HL-60/S4 treated with retinoic acid at 250 ng/mL for 4 days and 3 days (cell line): ENCODE results near the gene PRKCE.

Experiments
- in situ Hi-C: fragments of 300-500 bp; cut with MboI; formaldehyde crosslinking; loops from 2 replicates; pipeline ENCODE4 v1.7.0; 2022; ENCODE audit warnings: low sequenced_read_pairs

The PRKCE gene

DNA sequence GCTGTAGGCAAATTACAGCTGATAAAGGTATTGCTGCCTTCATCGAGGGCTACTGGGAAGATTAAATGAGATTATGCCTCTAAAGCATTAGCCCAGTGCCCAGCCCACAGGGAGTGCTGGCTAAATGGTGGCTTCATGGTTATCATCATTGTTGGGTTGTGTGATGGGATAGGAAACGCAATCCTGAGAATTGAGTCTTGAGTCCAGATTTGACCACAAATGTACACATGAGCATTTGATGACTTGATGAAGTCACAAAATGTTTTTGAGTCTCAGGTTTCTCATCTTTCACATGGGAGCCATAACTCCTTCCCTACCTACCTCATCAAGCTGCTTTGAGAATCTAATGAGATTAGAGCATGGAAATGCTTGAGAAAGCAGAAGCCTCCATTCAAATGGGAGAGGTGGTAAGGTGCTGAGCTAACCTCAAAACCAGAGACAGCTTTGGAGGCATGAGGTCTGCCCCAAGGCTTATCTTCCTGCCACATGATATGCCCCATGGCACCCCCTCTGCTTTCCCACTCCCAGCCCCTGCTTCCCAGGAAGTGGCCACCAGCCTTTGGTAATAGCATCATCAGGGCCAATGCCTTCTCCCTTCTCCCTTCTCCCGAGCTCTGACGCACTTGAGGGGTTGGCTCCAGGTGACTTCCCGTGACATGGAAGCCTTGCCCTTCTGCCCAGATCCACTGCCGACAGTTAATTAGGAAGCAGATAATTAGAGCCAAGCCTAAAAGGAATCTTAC lies 496.3 kb downstream of the PRKCE start:
- in situ Hi-C loops, result no loop called here

DNA sequence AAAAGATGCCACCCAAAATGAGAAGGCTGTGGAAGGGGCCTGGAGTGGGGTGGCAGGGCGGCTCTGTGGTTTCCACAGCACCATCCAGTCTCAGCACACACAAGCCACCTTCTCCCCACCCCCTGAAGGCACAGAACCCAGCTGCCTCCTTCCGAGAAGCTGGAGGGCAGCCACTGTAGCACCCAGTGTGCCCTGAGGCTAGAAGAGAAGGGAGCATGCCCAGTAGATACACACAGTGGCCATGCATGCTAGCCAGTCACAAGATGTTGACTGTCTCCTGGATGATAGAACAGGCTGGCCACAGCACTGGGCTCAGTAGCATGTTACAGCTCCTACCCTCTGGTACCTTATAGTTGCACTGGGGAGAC lies 496.9 kb downstream of the PRKCE start:
- in situ Hi-C loops, result no loop called here

DNA sequence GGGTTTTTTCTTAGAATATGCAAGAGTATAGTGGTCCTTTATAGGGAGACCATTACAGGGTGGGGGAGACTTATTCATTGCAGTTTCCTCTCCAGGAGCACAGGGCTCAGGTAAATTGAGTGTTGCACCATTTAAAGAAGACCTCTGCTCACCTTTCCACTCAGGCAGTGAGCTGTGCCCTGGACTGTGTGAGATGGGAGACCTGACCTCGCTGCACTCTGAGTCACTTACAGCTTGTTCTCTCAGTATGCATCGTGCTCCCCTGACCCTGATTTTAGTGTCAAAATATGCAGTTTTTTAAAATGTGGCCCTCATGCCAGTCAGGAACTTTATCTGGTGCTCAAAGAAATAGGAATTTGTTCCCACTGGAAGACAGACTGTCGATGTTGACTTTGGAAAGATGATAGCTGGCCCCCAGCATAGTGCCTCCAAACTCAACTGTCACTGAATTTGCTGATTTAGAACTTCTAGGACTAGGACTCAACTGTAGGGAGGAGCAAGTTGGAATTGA lies 499.0 kb downstream of the PRKCE start:
- in situ Hi-C loops, result no loop called here

DNA sequence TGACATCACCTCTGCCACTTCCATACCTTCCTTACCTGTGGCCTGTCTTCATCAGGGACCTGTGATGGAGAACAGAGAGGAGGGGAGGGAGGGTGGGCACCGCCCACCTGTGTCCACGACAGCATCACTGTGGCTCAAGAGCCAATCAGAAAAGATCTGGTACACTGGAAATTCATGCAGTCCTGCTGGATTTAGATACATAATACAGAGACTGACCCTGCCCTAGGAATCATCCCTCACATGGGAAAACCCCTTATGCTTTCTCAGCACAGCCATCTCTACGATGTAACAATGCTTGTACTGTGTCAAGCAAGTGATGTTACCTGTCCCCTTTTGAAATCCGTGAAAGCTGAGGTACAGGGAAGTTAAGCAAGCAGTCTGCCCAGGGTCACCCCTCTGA lies 500.1 kb downstream of the PRKCE start:
- in situ Hi-C loops, result no loop called here

DNA sequence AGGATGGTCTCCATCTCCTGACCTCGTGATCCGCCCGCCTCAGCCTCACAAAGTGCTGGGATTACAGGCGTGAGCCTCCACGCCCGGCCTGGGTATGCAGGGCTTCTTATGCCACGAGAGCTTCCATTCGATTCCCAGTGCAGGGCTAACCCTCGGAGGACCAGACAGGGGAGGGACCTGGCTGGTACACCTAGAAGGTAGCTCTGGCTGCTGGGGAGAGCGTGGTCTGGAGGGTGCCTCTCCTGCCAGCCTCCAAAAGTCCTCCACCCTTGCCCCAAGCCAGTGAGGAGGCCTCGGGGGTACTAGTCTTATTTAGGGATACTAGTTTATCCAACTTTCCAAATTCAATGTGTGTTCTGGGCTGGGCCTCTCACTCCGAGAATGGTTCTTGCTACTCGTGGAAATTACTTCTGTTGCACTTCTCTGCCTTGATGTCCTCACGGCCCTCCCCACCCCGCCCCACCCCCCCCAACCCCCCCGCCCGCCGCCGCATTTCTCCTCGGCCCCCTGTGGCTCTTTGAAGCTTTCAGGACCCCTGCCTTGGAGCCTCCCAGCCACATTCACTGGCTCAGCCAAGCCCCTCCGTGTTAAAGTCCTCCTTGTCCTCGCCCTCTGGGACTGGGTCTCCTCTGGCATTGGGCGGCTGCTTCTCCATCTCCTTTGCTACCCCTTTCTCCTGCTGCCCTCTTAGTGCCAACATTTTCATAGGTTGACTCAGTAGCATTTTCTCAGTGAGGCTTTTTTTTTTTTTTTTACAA lies 502.7 kb downstream of the PRKCE start:
- in situ Hi-C loops, result no loop called here

DNA sequence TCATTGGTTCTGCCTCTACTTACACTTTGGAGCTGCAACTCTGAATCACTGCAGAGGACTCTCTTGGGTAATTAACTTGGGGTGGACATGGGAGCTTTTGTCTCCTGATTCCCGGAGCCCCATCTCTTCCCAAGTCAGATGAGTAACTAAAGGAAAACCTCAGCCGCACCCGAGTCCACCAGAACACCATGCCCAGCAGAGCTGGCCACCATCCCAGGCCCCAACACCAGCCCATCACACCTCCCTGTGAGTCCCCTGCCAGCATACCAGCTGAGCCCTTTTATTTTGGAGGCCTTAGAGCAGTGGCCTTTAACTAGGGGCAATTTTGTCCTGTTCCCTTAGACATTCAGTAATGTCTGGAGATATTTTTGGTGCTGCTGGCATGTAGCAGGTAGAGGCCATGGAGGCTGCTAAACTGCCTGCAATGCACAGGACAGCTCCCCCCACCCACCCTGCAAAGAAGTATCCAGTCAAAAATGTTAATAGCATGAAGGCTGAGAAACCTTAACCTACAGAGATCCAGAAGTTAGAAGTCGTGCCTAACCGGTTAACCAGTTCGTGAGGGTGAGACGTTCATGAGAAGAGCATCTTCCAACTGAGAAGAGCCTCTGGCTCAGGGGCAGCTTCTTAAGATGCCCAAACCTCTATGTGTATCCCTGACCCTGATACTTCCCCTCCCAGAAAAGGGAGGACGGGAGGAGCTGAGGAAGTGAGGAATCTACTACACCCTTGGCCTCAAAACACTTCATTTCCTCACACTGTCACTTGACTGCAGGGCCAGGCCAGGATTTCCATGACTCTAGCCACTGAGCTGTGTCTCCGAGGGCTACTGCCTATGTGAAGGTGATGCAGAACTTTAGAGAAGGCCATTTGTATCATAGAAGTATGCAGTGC lies 505.8 kb downstream of the PRKCE start:
- in situ Hi-C loops, result no loop called here

DNA sequence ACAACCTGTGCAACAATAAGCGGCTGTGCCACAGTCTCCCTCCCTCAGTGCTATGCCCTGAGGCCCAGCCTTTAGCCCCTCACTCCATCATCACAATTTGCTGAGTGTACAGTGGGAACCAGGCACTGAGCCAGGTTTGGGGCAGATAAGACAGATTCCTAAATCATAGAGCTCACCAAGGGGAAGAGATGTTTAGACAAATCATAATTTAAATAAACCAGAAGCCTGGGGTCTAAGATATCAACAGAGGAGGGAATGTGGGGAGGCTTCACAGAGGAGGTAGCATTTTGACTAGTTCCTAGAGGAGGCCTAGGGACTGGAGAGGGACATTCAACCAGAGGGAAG lies 506.5 kb downstream of the PRKCE start:
- in situ Hi-C loops, result no loop called here

DNA sequence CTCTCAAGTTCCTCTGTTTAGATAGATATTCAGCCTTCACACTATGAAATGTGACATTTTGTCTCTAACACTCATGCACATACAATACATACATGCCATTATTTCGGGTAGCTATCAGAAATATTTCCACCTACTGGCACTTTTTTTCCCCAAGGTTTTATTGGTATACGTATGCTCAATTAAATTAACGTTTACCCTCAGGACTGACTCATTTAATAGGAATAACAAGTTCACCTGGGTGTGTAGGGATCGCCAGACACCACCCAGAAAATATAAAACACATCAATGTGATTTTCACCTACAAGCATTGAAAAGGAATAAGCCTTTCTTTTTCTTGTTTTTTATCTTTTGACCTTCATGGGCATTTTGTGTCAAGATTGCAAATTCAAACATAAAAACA lies 507.2 kb downstream of the PRKCE start:
- in situ Hi-C loops, result no loop called here

DNA sequence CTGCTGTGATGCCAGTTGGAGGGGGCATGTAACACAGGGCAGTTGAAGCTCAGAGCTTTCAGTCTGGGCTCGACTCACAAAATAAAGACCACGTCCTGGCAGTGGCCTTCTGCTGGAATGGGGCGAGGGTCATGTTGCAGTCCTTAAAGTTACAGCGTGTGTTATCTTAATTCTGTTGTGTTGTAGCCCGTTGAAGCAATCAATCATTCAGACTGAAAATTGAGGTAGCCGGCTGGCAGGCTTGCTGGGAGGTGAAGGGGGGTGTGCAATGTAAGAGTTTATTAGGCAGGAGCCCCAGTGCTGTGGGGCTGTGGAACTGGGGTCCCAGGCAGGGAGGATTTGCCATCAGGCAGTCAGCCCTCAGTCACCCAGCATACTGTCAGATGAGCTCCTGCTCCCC lies 508.9 kb downstream of the PRKCE start:
- in situ Hi-C loops, result no loop called here

DNA sequence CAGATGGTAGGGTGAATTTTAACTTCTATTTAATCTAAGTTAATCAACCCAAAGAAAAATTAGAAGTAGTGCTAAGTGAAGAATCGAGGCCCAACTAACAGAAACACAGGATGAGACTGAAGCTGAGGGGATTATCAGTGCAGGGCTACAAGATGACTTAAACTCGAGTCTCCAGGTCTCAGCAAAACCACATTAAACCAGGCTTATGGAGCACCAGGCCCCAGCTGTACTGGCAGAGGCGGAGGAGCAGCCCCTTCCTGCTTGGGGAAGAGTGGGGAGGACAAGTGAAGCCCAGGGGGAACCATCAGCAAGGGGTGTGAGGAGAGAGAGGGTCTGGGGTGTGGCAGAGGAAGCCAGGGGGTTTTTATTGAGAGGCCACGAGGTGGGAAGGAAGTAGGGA lies 509.8 kb downstream of the PRKCE start:
- in situ Hi-C loops, result no loop called here

DNA sequence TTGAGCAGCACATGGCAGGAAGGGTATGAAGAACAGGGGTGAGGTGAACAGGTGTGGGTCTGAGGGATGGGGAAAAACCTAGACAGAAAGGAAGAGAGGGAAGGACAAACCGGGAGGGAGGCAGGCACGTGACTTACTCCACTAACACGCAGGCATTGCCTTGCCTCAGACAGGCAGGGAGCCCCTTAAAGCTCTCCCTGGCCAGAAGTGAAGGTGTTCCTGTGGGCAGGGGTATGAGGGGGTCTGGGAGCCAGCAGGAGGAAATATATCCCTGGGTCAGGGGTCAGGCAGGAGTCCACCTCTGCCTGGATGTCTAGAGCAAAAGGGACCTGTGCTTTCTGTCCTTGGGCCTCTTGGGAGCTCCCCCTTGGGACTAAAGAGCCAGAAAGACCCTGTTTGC lies 510.4 kb downstream of the PRKCE start:
- in situ Hi-C loops, result no loop called here

DNA sequence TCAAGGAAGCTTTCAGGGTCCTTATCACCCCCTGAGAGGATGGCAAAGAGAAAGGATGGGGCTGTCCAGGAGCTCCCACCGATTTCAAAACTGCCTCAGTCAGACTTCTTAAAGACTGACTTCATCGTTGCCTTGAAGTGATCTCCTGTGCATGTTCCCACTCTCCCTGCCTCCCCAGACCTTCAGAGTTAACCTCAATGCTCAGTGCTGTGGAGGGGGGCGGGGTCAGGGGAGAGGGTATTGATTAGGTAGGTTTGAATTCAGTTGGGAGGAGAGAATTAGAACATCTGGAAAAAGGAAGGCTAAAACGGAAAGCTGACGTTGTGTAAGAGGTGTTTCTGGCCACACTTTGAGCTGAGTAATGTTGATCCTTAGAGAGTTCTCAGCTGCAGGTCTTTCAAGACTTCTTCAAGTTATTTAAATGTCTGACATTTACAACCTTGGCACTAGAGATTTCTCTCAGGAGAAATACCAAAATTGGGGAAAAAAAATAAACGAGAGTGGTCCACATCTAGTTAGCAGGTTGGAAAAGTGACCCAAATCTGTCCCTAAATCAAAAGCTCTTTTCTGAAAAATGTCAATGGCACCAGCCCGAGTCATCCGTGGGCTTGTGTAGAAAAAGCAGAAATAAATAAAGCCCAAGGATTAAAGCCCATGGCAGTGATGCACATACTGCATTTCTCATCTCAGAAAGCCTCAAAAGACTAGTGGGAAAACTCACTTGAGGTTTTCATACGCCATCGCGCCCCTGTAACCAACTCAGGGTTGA lies 511.0 kb downstream of the PRKCE start:
- in situ Hi-C loops, result no loop called here

DNA sequence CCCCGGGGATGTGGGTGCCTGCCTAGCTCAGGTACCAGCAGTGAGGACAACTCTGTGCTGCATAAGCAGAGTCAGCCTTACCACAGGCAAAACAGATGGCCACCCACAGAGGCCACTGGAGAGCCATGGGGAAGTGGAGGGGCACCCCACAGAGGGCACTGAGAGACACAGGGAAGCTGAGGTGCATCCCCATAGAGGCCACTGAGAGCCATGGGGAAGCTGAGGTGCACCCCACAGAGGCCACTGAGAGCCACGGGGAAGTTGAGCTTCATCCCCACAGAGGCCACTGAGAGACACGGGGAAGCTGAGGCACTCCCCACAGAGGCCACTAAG lies 511.6 kb downstream of the PRKCE start:
- in situ Hi-C loops, result no loop called here

DNA sequence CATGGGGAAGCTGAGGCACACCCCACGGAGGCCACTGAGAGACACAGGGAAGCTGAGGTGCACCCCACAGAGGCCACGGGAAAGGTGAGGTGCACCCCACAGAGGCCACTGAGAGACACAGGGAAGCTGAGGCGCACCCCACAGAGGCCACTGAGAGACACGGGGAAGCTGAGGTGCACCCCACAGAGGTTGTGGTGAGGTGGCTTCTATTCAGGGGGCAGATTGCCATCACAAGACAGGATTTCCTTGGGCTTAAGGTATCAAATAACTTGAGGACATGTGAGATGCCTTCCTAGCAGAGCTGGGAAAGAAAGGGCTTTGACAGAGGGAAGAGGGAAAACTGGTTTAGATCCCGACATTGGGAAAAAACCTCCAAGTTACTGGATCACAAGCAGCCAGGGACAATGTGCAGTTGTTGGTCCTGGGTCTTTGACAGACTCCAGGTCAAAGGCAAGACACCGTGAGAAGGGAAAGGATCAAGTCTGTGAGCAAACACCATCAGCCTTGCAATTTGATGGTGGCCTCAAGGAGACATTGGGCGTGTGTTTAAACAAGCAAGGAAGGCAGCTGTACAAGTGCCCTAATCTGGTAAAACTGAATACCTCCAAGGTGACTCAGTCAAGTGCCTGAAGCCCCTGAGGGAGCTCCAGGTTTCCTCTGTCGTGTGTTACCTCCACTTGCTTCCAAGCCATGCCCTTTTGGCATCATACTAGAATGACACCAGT lies 512.5 kb downstream of the PRKCE start:
- in situ Hi-C loops, result no loop called here

DNA sequence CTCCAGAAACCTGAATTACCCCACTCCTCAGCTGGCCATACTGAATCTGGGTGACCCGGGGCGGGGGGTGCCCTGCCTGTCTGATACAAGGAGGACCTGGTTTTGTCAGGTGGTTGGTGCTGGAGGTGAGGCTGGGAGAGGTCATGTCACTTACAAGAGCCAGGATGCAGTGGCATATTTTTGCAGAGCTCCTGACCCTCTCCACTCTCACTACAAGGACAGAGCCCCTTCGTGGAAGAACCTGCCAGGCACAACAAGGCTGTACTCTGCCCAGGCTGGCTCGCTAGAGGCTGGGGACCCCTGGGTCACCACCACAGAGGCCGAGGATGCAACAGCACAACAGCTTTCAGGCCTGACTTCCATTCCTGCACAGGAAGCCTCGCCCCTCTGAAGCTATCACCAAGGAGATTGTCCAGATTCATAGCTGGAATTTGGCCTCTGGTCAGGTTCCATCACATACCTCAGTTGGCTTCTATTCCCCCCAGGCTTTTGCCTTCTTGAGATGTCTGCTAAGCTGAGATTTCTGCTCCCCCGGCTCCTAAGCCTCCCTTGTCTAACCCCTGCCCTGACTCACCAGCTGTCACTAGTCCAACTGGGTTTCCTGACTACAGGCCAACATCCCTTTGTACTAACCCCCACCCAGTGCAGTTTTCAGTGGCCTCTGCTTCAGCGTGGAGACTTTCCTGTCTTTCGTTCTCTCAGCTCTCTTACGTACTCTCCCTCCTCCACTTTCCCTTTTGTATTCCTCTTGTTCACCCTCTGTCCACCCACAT lies 513.2 kb downstream of the PRKCE start:
- in situ Hi-C loops, result no loop called here

DNA sequence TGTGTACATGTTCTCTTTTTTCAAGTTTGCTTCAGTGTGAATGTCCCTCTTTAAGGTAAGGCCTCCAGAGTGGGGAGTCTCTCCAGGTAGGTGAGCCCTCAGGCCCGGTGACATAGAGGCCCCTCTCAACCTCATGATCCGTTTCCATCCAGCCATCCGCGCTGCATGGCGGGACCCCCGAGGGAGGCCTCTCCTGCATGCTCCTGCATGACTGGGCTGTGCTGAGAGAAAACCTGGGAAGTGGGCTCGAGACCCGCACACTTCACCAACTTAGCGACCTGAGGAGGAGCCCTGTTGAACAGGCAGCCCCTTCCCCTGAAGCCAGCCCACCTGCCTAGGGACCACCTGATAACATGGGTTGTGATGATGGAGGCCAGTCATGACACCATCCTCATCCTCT lies 514.4 kb downstream of the PRKCE start:
- in situ Hi-C loops, result no loop called here

DNA sequence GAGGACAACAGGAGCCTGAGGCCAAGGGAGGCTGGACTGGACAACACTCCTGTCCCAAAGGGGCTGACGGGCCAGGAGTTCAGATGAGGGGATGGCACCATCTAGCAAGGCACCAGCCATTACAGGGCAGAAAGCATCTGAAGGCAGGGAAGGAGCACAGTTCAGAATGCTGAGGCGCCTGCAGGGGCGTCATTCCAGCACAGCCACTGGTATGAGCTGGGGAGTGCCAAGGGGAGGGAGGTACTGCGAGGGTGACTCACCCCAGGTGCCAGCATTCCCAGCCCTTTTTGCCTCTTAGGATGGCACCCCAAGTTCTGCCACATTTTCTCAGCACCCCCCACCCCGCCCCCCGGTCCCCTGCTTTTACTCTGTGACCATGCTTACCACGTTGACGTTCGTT lies 515.9 kb downstream of the PRKCE start:
- in situ Hi-C loops, result no loop called here

DNA sequence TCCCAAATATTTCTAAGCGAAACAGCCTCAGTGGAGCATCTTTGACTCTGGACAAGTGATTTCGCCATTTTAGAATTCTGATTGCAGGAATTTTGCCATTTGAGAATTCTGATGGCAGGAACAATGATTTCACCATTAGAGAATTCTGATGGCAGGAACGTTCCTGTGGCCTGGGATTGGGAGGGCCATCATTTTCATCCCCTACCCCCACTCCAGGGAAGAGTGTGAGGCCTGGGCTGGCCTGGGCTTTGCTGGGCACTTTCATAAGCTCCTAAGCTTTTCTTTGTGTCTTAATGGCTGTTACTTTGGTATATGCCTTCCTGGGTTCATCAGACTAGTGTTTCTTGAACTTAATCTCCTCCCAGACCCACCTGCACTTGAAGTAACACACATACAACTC lies 516.4 kb downstream of the PRKCE start:
- in situ Hi-C loops, result no loop called here

DNA sequence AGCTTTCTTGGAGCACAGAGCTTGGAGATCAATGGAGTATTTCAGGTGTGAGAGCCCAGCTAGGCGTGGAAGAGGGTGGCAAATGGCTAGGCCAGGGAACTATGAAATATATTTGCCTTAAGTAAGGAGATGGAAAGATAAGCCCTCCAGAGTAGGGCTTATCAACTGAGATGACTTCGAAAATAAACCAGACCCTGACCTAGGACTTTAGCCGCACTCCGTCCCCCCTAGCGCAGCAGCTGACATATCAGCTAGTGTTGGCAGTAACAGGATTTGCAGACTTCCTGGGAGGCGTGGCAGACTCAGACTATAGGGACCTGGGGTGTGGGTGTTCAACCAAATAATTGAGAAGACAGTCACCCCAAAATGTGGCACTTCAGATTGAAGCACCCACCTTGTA lies 518.0 kb downstream of the PRKCE start:
- in situ Hi-C loops, result no loop called here

DNA sequence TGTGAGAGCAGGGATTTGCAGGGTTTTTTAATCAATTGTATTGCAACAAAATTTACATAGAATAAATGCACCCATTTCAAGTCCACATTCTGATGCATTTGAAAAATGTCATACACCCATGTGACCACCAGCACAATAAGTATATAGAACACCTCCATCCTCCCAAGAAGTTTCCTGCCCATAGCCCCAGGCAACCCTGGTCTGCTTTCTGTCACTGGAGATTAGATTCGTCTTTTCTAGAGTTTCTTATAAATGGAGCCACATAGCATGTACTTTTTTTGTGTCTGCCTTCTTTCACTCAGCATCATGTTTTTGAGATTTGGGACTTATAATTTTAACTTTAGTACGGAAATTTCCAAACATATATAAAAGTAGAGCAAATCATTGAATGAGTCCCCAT lies 518.6 kb downstream of the PRKCE start:
- in situ Hi-C loops, result no loop called here
